Activated naive CD4-positive, alpha-beta T cell treated with anti-CD3 and anti-CD28 coated beads for 36 hours (primary cell): ENCODE results near the gene PNPLA5. TPM values are rescaled to one million over a fixed set of nuclear protein-coding genes. Genes with fewer than 3 reads are reported as not detected.

Experiments used
- CTCF ChIA-PET: fragments of 350-600 bp; sonication (Branson Sonifier 250); formaldehyde crosslinking; loops from one replicate; lab custom pipeline; 2021; ENCODE audit warnings: antibody characterized with exemption; lab: Charles Lee
- DNase-seq: peaks from one replicate; pipeline ENCODE4 v3.0.0-alpha.2; 2020
- H3K27ac Mint-ChIP-seq: one replicate; pipeline ENCODE4 v1.8.0; 2021; ENCODE audit warnings: mild to moderate bottlenecking, mixed read lengths
- H3K27me3 Mint-ChIP-seq: one replicate; pipeline ENCODE4 v1.8.0; 2021; ENCODE audit warnings: low read depth, mixed read lengths
- H3K36me3 Mint-ChIP-seq: one replicate; pipeline ENCODE4 v1.8.0; 2021; ENCODE audit warnings: low read depth, mixed read lengths
- H3K4me1 Mint-ChIP-seq: one replicate; pipeline ENCODE4 v1.8.0; 2021; ENCODE audit warnings: low read depth, mixed read lengths
- H3K4me3 Mint-ChIP-seq: one replicate; pipeline ENCODE4 v1.8.0; 2021; ENCODE audit warnings: mild to moderate bottlenecking, moderate library complexity, mixed read lengths
- H3K9me3 Mint-ChIP-seq: one replicate; pipeline ENCODE4 v1.8.0; 2021; ENCODE audit warnings: mixed read lengths
- intact Hi-C: fragments of 100-400 bp; cut with micrococcal nuclease; formaldehyde crosslinking; loops from one replicate; pipeline ENCODE4 v1.15.1; 2023
- total RNA-seq, 2 experiments: library from RNA; stranded (reverse); gene quantifications; one replicate each; pipeline ENCODE4 v1.2.3, GENCODE V29; 2021

The PNPLA5 gene
- total RNA-seq, 2 experiments from 2014 or later = not detected

DNA sequence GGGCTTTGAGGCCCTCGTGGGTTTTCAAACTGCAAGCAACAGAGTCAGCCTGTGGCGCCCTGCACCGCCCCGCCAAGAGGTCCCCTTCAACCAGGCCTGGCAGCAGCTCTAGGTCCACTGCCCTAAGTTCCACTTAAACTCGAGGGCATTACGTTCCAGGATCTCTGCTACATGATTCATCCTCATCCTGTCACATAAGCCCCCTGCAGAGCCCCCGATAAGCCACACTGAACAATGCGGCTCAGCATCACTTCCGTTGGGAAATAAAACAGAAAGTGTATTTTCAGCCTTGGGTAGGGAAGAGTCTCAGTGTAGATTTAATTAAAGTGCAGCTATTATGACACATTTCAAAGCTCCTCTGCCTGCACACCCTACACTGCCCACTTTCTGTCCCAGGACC lies 54.1 kb downstream of the PNPLA5 start:
- intact Hi-C loops = no loop called here
- Mint-ChIP-seq H3K4me1 (no peaks in the 10 kb centered on the region), H3K9me3 (no peaks in the 10 kb centered on the region), H3K27me3 (peaks cover 9% of the 10 kb centered on the region), H3K36me3 (no peaks in the 10 kb centered on the region), H3K4me3 (no peak overlapping the region), H3K27ac (no peak overlapping the region)
- DNase-seq = no peak
- CTCF ChIA-PET = interaction anchor here (1.0 kb wide), 1 partner anchor 12 kb away, joined by 3 read pairs; no protein-coding TSS in a partner anchor

DNA sequence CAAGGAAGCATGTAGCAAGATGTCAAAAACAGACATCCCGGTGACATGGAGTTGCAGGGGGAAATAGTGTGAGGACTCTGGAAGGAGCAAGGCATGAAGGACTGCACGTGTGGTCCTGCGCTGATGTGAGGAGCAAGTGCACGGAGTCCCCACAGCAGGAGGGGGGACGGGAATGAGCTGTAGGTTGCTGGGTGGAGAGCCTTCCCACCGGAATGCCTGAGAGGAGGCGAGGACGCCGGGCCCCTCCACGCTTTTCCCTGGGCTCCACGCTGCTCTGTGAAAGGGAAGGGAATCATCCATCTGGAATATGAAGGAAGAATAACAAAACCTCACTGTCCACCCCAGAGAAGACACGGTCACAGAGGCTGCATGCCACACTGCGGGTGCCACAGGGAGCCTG lies 56.1 kb downstream of the PNPLA5 start:
- CTCF ChIA-PET = interaction anchor here (0.9 kb wide), 1 partner anchor 49 kb away, joined by 3 read pairs; no protein-coding TSS in a partner anchor
- intact Hi-C loops = no loop called here
- Mint-ChIP-seq H3K27ac (no peak overlapping the region), H3K4me1 (no peaks in the 10 kb centered on the region), H3K27me3 (peaks cover 9% of the 10 kb centered on the region), H3K36me3 (no peaks in the 10 kb centered on the region), H3K9me3 (no peaks in the 10 kb centered on the region), H3K4me3 (no peak overlapping the region)
- DNase-seq = no peak

DNA sequence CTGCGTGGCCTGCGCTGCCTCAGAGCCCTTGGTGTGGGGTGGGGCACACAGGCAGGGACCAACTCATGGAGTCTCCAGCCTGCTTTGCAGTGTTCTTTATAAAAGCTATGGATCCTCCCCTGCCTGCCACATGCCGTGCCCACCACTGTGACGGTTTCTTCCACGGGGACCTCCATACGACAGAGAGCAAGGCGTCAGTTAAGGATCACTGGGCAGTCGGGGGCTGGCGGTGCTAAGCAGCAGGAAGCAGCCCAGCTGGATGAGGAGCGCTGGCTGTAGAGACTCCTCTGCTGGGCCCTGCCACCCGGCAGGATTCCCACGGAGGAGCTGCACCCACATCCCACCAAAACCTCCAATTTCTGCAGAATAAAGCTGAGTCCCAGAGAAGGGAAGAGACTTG lies 56.6 kb downstream of the PNPLA5 start:
- peaks cover 9% of the 10 kb centered on the region for H3K27me3 Mint-ChIP-seq
- CTCF ChIA-PET = interaction anchor here (0.9 kb wide), 1 partner anchor 50 kb away, joined by 3 read pairs; no protein-coding TSS in a partner anchor

DNA sequence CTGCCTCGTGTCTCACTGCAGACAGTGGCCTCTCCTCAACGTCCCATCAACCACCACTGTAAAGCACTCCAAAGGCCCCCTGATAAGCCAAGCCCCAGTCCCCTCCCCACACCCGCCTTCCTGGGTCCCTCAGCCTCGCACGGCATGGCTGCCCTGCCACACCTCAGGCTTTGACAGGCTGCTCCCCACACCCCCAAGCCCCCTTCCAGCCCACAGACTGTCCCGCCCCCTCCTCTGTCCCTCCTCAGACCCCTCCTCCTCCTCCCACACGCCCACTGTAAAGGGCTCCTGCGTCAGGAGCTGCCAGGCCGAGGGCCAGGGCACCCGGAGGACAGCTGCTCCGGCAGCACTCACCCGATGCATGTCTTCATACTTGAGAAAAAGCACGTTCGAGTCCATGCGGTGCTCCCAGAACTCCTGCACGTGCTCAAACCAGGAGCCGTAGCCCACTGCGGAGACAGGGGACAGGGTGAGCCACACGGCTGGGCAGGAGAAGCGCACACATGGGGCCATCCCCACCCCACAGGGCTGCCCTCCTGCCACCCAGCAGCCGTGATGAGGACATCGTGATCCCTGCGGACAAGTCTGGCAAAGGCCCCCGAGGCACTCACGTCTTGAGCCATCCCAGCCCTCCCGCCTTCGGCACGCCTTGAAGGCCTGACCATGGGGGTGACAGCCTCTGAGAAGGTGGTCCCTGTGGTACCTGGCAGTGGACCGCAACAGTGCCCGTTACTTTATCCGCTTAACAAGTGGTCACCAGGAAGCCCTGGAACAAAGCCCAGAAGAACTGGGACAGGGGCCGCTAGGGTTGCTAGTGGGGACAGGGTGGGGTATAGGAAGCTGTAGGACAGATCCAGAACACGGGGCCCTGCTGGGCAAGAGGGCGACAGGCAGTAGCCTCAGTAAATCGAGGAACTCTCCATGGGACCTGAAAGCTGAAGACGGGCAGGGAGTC lies 58.2 kb downstream of the PNPLA5 start:
- CTCF ChIA-PET = no interaction called here
- no peaks in the 10 kb centered on the region for H3K4me1 Mint-ChIP-seq
- intact Hi-C loops = no loop called here
- H3K27ac Mint-ChIP-seq = no peak overlapping the region
- H3K4me3 Mint-ChIP-seq = no peak overlapping the region
- H3K36me3 Mint-ChIP-seq = no peaks in the 10 kb centered on the region
- DNase-seq = no peak
- H3K9me3 Mint-ChIP-seq = no peaks in the 10 kb centered on the region
- H3K27me3 Mint-ChIP-seq = peaks cover 9% of the 10 kb centered on the region

More for the DNA sequence above, 56.6 kb downstream of the PNPLA5 start:
- no peak overlapping the region for H3K27ac Mint-ChIP-seq
- no peaks in the 10 kb centered on the region for H3K4me1 Mint-ChIP-seq
- H3K9me3 Mint-ChIP-seq = no peaks in the 10 kb centered on the region
- H3K4me3 Mint-ChIP-seq = no peak overlapping the region
- intact Hi-C loops = no loop called here
- H3K36me3 Mint-ChIP-seq = no peaks in the 10 kb centered on the region
- no peak for DNase-seq

DNA sequence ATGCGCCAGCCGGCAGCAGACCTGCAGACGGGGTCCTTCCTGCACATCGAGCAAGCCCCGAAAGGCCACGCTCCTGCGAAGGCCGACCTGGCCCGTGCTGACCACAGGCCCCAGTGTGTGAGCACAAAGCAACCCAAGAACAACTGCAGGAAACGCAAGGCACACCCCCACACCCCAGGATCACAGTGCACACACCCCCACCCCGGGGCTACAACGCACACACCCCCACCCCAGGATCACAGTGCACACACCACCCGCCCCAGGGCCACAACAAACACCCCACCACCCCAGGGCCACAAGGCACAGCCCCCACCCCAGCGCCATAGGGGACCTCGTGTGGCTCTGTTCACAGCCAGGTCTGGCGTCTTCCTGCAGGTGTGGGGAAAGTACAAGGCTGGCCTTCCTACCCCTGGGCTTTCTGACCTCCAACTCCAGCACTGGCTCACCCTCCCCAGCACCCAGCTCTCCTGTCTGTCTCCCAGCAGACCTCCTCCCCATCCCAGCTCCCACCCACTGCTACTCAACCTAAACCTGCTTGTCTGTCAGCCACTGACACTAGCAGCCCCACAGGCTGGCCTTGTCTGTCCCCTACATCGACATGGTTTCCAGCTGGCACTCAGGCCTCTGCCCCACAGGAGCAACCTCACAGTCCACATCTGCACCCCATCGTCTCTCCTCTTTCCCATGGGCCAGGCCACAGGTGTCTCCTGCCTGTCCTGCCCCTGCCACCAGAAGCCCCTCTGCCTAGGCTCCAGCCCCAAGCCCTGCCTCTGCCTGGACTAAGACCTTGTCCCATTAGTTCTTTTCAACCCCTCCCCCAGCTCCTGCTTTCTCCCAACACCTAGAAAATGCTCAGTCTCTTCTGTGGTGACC lies 59.2 kb downstream of the PNPLA5 start:
- intact Hi-C loops = no loop called here
- Mint-ChIP-seq H3K4me3 (no peak overlapping the region), H3K9me3 (no peaks in the 10 kb centered on the region), H3K36me3 (no peaks in the 10 kb centered on the region), H3K4me1 (no peaks in the 10 kb centered on the region), H3K27me3 (peaks cover 9% of the 10 kb centered on the region), H3K27ac (no peak overlapping the region)
- CTCF ChIA-PET = no interaction called here
- no peak for DNase-seq

DNA sequence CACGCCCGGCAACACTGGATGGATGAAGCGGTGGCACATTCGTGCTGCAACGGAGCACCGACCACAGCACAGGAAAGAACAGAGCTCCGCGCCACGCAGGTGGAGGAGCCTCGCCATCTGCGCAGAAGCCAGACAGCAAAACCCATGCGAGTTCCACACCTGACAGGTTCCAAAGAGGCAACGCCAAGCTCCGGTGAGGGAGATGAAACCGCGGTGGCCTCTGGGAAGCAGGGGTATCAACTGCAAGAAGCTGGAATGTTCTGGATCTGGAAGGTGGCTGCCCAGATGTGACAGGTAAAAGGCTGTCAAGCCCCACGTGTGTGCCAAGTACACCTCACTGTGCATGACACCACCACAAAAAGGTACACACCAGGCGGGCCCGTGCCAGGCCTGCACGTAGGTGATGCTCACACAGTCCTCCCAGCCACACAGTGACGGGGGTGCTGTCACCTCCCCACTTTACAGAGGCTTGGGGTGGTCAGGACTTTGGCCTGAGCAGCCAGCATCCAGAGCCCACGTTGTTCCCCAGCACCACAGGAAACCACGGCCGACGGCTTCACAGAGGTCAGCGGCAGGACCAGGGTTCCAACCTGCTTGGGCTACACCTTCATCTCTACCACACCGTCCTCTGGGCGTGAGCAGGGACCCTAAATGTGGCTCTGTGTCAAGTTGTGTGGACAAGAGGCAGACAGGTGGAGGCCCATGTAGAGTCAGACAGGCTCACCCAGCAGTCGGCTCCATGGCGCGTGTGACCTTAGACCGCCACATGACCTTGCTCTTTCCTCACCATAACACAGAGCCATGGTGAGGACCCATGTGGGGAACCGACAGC lies 60.0 kb downstream of the PNPLA5 start:
- no peaks in the 10 kb centered on the region for H3K36me3 Mint-ChIP-seq

DNA sequence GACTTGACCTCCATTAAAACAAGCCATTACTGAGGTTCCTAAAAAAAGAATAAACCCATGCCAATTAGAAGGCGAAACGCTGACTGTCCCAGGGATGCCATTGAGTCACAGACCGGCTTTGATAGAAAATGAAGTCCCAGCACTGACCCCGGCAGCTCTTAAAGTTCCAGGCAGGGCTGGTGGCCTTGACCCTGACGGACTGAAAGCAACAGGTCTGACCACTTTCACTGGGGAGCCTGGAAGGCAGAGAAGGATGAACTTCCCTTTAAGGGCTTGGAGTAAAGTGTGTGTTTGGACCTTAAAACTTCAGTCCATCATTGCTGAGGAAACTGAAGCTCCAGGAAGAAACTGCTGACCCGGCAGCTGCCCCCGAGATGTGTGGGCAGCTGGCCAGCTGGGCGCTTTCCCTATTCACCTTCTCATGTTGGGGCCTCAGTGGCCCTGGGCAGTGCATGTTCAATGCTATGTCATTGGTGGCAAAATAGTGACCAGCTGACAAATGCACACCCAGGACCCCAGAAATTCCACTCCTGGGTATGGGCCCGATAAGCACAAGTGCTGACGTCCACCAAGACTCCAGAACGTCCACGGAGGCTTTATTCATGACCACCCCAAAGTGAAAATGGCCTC lies 60.8 kb downstream of the PNPLA5 start:
- no peaks in the 10 kb centered on the region for H3K36me3 Mint-ChIP-seq
- no peaks in the 10 kb centered on the region for H3K4me1 Mint-ChIP-seq
- peaks cover 9% of the 10 kb centered on the region for H3K27me3 Mint-ChIP-seq
- no peak for DNase-seq
- CTCF ChIA-PET = no interaction called here
- intact Hi-C loops = no loop called here
- H3K9me3 Mint-ChIP-seq = no peaks in the 10 kb centered on the region
- no peak overlapping the region for H3K4me3 Mint-ChIP-seq
- no peak overlapping the region for H3K27ac Mint-ChIP-seq

More for the DNA sequence above, 60.0 kb downstream of the PNPLA5 start:
- intact Hi-C loops = no loop called here
- Mint-ChIP-seq H3K4me1 (no peaks in the 10 kb centered on the region), H3K9me3 (no peaks in the 10 kb centered on the region), H3K4me3 (no peak overlapping the region), H3K27ac (no peak overlapping the region), H3K27me3 (peaks cover 9% of the 10 kb centered on the region)
- CTCF ChIA-PET = no interaction called here
- DNase-seq = no peak

DNA sequence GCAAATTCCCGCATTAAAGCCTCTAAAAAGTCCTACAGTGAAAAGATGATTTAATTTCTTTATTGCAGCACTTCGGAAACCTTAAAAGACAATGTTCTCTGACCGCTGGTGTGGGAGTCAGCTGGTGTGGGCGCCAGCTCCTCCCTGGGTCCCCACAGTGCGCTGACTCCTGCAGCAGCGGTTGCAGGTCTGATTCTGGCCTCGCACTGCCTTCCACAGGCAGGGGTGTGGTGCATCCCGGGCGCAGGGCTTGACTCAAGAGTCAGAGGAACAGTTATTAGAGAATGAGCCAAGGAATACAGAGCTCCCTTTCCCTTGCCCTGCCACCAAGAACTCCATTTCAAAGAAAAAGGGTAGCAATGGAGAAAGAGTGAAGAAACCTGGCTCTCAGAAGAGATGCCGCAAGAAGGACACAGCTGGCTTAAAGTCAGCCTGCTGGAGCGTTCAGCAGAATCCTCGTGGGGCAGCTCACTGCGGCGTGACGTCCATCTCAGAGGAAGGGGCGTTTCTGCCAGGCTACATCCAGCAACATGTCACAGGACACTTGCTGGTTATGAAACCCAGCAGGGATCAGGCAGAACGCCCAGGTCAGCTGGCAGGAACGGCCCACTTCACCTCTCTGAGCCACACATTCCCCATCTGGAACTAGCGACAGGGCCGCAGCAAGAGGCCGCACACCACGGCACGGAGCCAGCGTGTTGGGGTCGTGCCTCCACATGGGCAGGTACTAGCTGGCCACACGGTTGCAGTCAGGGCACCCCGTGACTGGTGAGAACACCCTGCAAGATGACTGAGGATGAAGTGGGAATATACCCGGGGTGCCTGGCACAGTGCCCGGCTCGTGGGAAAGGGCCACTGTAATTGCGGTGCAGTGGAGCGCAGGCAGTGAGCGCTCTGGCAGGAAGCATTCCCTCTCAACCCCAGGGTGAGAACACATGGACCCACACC lies 61.6 kb downstream of the PNPLA5 start:
- Mint-ChIP-seq H3K27me3 (peaks cover 2% of the 10 kb centered on the region), H3K27ac (no peak overlapping the region), H3K4me1 (no peaks in the 10 kb centered on the region), H3K4me3 (no peak overlapping the region), H3K36me3 (no peaks in the 10 kb centered on the region), H3K9me3 (no peaks in the 10 kb centered on the region)
- no peak for DNase-seq
- CTCF ChIA-PET = no interaction called here
- intact Hi-C loops = no loop called here
